Cortex of kidney (tissue), 1 donor: Measurements from ENCODE around the gene GTF2H1.

ENCODE experiments used
- DNase-seq: peaks from one replicate; lab custom pipeline; 2025; lab: John Stamatoyannopoulos, UW

The GTF2H1 gene

GRCh38 chr11:18321969-18322711, at the start of gene GTF2H1, which contains the start of gene HPS5:
GTF2H1 (plus strand) TSS chr11:18322567; CDS start chr11:18333075, 10,508 bp downstream.
HPS5 (minus strand) TSS chr11:18322140; CDS start chr11:18317858, 4,282 bp downstream.
- peak; percentile 60 for DNase-seq

- DNase-seq = no peak
These were observed 44.6 kb upstream of the GTF2H1 start for GRCh38 chr11:18277565-18278271.

GRCh38 chr11:18280438-18281045, 41.8 kb upstream of the GTF2H1 start:
- DNase-seq = no peak

GRCh38 chr11:18282626-18283025, 39.7 kb upstream of the GTF2H1 start:
- no peak for DNase-seq

- DNase-seq = no peak
These were observed 36.5 kb upstream of the GTF2H1 start for GRCh38 chr11:18285841-18286240.

GRCh38 chr11:18288911-18289310, 33.5 kb upstream of the GTF2H1 start:
- DNase-seq = no peak

- no peak for DNase-seq
These were observed 27.5 kb upstream of the GTF2H1 start for GRCh38 chr11:18294862-18295261.

GRCh38 chr11:18295316-18295715, 27.1 kb upstream of the GTF2H1 start:
- DNase-seq = no peak

- DNase-seq = no peak
These were observed 22.6 kb upstream of the GTF2H1 start for GRCh38 chr11:18299721-18300120.

- no peak for DNase-seq
These were observed 17.6 kb upstream of the GTF2H1 start for GRCh38 chr11:18304745-18305144.

GRCh38 chr11:18307461-18308139, 14.8 kb upstream of the GTF2H1 start:
- DNase-seq = no peak

- DNase-seq = no peak
These were observed 14.1 kb upstream of the GTF2H1 start for GRCh38 chr11:18308242-18308641.

- DNase-seq = no peak
These were observed 12.7 kb upstream of the GTF2H1 start for GRCh38 chr11:18309691-18310090.

GRCh38 chr11:18310800-18311340, 11.5 kb upstream of the GTF2H1 start:
- no peak for DNase-seq

GRCh38 chr11:18312012-18312411, 10.4 kb upstream of the GTF2H1 start:
- no peak for DNase-seq

- DNase-seq = no peak
These were observed 9.5 kb upstream of the GTF2H1 start for GRCh38 chr11:18312663-18313420.

- DNase-seq = no peak
These were observed 8.2 kb upstream of the GTF2H1 start for GRCh38 chr11:18313965-18314763.

GRCh38 chr11:18314784-18315523, 7.4 kb upstream of the GTF2H1 start:
- DNase-seq = no peak

- DNase-seq = no peak
These were observed 6.5 kb upstream of the GTF2H1 start for GRCh38 chr11:18315893-18316292.

GRCh38 chr11:18317551-18317950, 4.8 kb upstream of the GTF2H1 start:
- DNase-seq = no peak
